Activated CD8-positive, alpha-beta T cell treated with anti-CD3 and anti-CD28 coated beads for 36 hours (primary cell): ENCODE data around the gene PTPRK. TPM values are rescaled to one million over a fixed set of nuclear protein-coding genes. Genes with fewer than 3 reads are reported as not detected.

Experiments used
- ATAC-seq: fragments of 200-7000 bp; cut with Tn5 transposase; one replicate; pipeline ENCODE4 v1.10.0; 2021; ENCODE audit warnings: mild to moderate bottlenecking, moderate library complexity
- CTCF ChIA-PET: fragments of 350-600 bp; sonication (Branson Sonifier 250); formaldehyde crosslinking; loops from one replicate; lab custom pipeline; 2021; ENCODE audit warnings: antibody characterized with exemption; lab: Charles Lee
- POLR2A ChIA-PET: fragments of 350-600 bp; sonication (Branson Sonifier 250); formaldehyde crosslinking; loops from one replicate; lab custom pipeline; 2021; ENCODE audit warnings: antibody characterized with exemption; lab: Charles Lee
- DNase-seq: peaks from one replicate; pipeline ENCODE4 v3.0.0-alpha.2; 2020
- H3K27ac Mint-ChIP-seq: one replicate; pipeline ENCODE4 v1.8.0; 2021; ENCODE audit warnings: mild to moderate bottlenecking, mixed read lengths
- H3K27me3 Mint-ChIP-seq: one replicate; pipeline ENCODE4 v1.8.0; 2021; ENCODE audit warnings: mixed read lengths
- H3K36me3 Mint-ChIP-seq: one replicate; pipeline ENCODE4 v1.8.0; 2021; ENCODE audit warnings: low read depth, mixed read lengths
- H3K4me1 Mint-ChIP-seq: one replicate; pipeline ENCODE4 v1.8.0; 2021; ENCODE audit warnings: low read depth, mixed read lengths
- H3K4me3 Mint-ChIP-seq: one replicate; pipeline ENCODE4 v1.8.0; 2021; ENCODE audit warnings: mild to moderate bottlenecking, moderate library complexity, mixed read lengths
- H3K9me3 Mint-ChIP-seq: one replicate; pipeline ENCODE4 v1.8.0; 2021; ENCODE audit warnings: mixed read lengths
- CTCF ChIP-seq: fragments of 200-600 bp; IDR thresholded peaks from one replicate; pipeline ENCODE4 v1.8.0; 2022; ENCODE audit warnings: antibody characterized with exemption, mild to moderate bottlenecking
- intact Hi-C: fragments of 100-400 bp; cut with micrococcal nuclease; formaldehyde crosslinking; loops from one replicate; pipeline ENCODE4 v1.10.0; 2022
- total RNA-seq, 2 experiments: library from RNA; stranded (reverse); gene quantifications; one replicate each; pipeline ENCODE4 v1.2.3, GENCODE V29; 2021

PTPRK gene
- total RNA-seq, 2 experiments from 2014 or later = 7.7 to 8.9 TPM

- TF ChIP-seq CTCF = no peak
- H3K27ac Mint-ChIP-seq = no peak overlapping the region
- peaks cover 27% of the 10 kb centered on the region for H3K36me3 Mint-ChIP-seq
- H3K9me3 Mint-ChIP-seq = peaks cover 35% of the 10 kb centered on the region
- H3K4me1 Mint-ChIP-seq = peaks cover 69% of the 10 kb centered on the region
- no peaks in the 10 kb centered on the region for H3K27me3 Mint-ChIP-seq
- ChIA-PET POLR2A (interaction anchor here (1.0 to 1.5 kb wide), 2 partner anchors 10 to 28 kb away, joined by 3 to 4 read pairs; no protein-coding TSS in a partner anchor), CTCF (interaction anchor here (1.2 to 2.7 kb wide), 6 partner anchors 8 to 212 kb away, joined by 3 to 15 read pairs (median 6); no protein-coding TSS in a partner anchor)
- ATAC-seq (no peak), DNase-seq (no peak)
- H3K4me3 Mint-ChIP-seq = no peak overlapping the region
- intact Hi-C loops = no loop called here
Measured at GRCh38 chr6:127949251-127949650, 571.1 kb downstream of the PTPRK start.

- ATAC-seq = no peak
- H3K27ac Mint-ChIP-seq = no peak overlapping the region
- H3K27me3 Mint-ChIP-seq = no peaks in the 10 kb centered on the region
- DNase-seq = no peak
- no peak for TF ChIP-seq CTCF
- intact Hi-C loops = no loop called here
- POLR2A ChIA-PET = interaction anchor here (0.5 kb wide), 1 partner anchor 14 kb away, joined by 3 read pairs; no protein-coding TSS in a partner anchor
- CTCF ChIA-PET = interaction anchor here (1.5 kb wide), 1 partner anchor 22 kb away, joined by 3 read pairs; no protein-coding TSS in a partner anchor
- peaks cover 57% of the 10 kb centered on the region for H3K4me1 Mint-ChIP-seq
- H3K4me3 Mint-ChIP-seq = no peak overlapping the region
- peaks cover 40% of the 10 kb centered on the region for H3K9me3 Mint-ChIP-seq
- peaks cover 31% of the 10 kb centered on the region for H3K36me3 Mint-ChIP-seq
Measured at GRCh38 chr6:127946388-127946787, 574.0 kb downstream of the PTPRK start.

GRCh38 chr6:127945434-127946097 lies 574.8 kb downstream of the PTPRK start:
- ATAC-seq = peak; percentile 47
- no peak for DNase-seq
- CTCF ChIA-PET = interaction anchor here (1.4 to 1.6 kb wide), 3 partner anchors 10 to 22 kb away, joined by 3 to 5 read pairs (median 3); no protein-coding TSS in a partner anchor
- Mint-ChIP-seq H3K4me3 (no peak overlapping the region), H3K27me3 (no peaks in the 10 kb centered on the region), H3K36me3 (peaks cover 29% of the 10 kb centered on the region), H3K4me1 (peaks cover 53% of the 10 kb centered on the region), H3K27ac (no peak overlapping the region), H3K9me3 (peaks cover 40% of the 10 kb centered on the region)
- POLR2A ChIA-PET = interaction anchor here (0.7 kb wide), 1 partner anchor 12 kb away, joined by 3 read pairs; no protein-coding TSS in a partner anchor
- intact Hi-C loops = no loop called here
- no peak for TF ChIP-seq CTCF

GRCh38 chr6:127941228-127941627 lies 579.2 kb downstream of the PTPRK start:
- H3K27ac Mint-ChIP-seq = no peak overlapping the region
- ATAC-seq (no peak), DNase-seq (no peak)
- intact Hi-C loops = no loop called here
- CTCF ChIA-PET = interaction anchor here (0.8 to 2.2 kb wide), 2 partner anchors 9 to 86 kb away, joined by 4 to 6 read pairs; no protein-coding TSS in a partner anchor
- TF ChIP-seq CTCF = no peak
- H3K4me3 Mint-ChIP-seq = no peak overlapping the region
- H3K4me1 Mint-ChIP-seq = peaks cover 64% of the 10 kb centered on the region
- H3K36me3 Mint-ChIP-seq = peaks cover 19% of the 10 kb centered on the region
- peaks cover 22% of the 10 kb centered on the region for H3K9me3 Mint-ChIP-seq
- POLR2A ChIA-PET = interaction anchor here (1.2 to 2.2 kb wide), 2 partner anchors 11 to 27 kb away, joined by 3 to 4 read pairs; no protein-coding TSS in a partner anchor
- no peaks in the 10 kb centered on the region for H3K27me3 Mint-ChIP-seq
